HG03439 (cell line): ENCODE results near the gene RAB13.
A peak's percentile ranks its signal among the peaks of the same experiment; 100 is the strongest.

Experiments used
- ATAC-seq: cut with Tn5 transposase; IDR thresholded peaks from one replicate; pipeline ENCODE4 v1.9.1; 2021; ENCODE audit warnings: mild to moderate bottlenecking, moderate library complexity; ENCODE audit not compliant: unreplicated experiment

RAB13 gene

GRCh38 chr1:153978274-153978909 lies 7.7 kb downstream of the RAB13 start:
- no peak for ATAC-seq

- peak; percentile 58 for ATAC-seq
These were observed 8.6 kb downstream of the RAB13 start, which contains the start of gene JTB for GRCh38 chr1:153977250-153978240. Gene JTB, minus strand, starts transcription at chr1:153977674. Its CDS starts 422 bp downstream, at chr1:153977252.

- peak; percentile 2 for ATAC-seq
These were observed 9.3 kb downstream of the RAB13 start for GRCh38 chr1:153976819-153977249.

- ATAC-seq, result no peak
These were observed 12.6 kb downstream of the RAB13 start for GRCh38 chr1:153973525-153973924.

GRCh38 chr1:153973071-153973470 lies 13.1 kb downstream of the RAB13 start:
- no peak for ATAC-seq

GRCh38 chr1:153970346-153970745 lies 15.8 kb downstream of the RAB13 start:
- no peak for ATAC-seq

GRCh38 chr1:153968972-153969371 lies 17.2 kb downstream of the RAB13 start:
- ATAC-seq, result no peak

GRCh38 chr1:153968408-153968807 lies 17.7 kb downstream of the RAB13 start:
- no peak for ATAC-seq

GRCh38 chr1:153968000-153968363 lies 18.2 kb downstream of the RAB13 start:
- no peak for ATAC-seq

GRCh38 chr1:153967107-153967999 lies 18.8 kb downstream of the RAB13 start, which contains the start of gene CREB3L4:
Gene CREB3L4, plus strand, starts transcription at chr1:153967902. Its CDS starts 624 bp downstream, at chr1:153968526.
- peak; percentile 70 for ATAC-seq

- ATAC-seq, result no peak
These were observed 22.2 kb downstream of the RAB13 start for GRCh38 chr1:153963850-153964331.

- ATAC-seq, result peak; percentile 43
These were observed 22.9 kb downstream of the RAB13 start, which contains the start of gene SLC39A1 for GRCh38 chr1:153963030-153963849. Gene SLC39A1, minus strand, starts transcription at chr1:153963537. Its CDS starts 822 bp downstream, at chr1:153962715.

- ATAC-seq, result no peak
These were observed 23.8 kb downstream of the RAB13 start for GRCh38 chr1:153962088-153963029.

- ATAC-seq, result no peak
These were observed 24.7 kb downstream of the RAB13 start for GRCh38 chr1:153961421-153961820.

GRCh38 chr1:153960206-153960605 lies 25.9 kb downstream of the RAB13 start:
- ATAC-seq, result no peak

GRCh38 chr1:153959454-153959853 lies 26.7 kb downstream of the RAB13 start:
- no peak for ATAC-seq

- peak; percentile 3 for ATAC-seq
These were observed 27.2 kb downstream of the RAB13 start for GRCh38 chr1:153958961-153959260.

- peak; percentile 77 for ATAC-seq
These were observed 27.8 kb downstream of the RAB13 start, which contains the start of gene CRTC2 for GRCh38 chr1:153958111-153958960. Gene CRTC2, minus strand, starts transcription at chr1:153958612. Its CDS starts 115 bp downstream, at chr1:153958497.
